Stimulated activated CD8-positive, alpha-beta memory T cell treated with anti-CD3 and anti-CD28 coated beads, Interleukin-2, amount 100 ng/mL, for 1 hour (primary cell): ENCODE measurements around the gene ABCG1.

Experiments used
- DNase-seq, 2 donors: peaks; one replicate each; pipeline ENCODE4 v3.0.0-alpha.2; 2020; ENCODE audit warnings: low read depth in 2 of 2

ABCG1 gene

DNA sequence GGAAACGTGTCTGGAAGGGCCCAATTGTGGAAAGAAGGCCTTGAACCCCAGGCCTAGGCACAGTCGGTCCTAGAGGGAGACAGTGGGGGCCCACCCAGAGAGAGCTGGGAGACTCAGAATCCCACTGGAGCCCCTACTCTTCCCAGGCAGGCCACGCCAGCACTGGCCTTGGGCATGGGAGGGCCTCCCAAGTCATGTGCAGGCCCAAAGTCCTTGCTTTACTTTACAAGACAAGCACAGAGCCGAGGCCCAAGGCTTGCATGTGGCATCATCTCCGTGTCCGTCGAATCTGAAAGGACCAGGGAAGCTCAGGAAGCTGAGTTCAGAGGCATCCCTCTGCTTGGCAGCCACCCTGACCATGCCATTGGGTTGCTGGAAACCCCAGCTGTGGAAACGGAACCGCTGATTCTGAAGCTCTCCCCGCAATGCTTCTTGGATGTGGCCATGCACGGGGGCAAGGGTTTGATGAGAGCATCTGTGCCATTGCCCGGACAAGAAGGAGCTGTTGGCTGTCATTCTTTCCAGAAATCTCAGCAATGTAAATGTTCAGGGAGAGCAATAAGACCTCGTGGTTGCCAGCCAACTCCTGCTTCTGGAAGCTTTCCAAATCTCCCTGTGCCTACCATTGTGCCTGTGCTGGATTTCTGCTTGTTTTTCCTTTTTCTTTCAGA lies 32.8 kb downstream of the ABCG1 start:
- DNase-seq = no peak

DNA sequence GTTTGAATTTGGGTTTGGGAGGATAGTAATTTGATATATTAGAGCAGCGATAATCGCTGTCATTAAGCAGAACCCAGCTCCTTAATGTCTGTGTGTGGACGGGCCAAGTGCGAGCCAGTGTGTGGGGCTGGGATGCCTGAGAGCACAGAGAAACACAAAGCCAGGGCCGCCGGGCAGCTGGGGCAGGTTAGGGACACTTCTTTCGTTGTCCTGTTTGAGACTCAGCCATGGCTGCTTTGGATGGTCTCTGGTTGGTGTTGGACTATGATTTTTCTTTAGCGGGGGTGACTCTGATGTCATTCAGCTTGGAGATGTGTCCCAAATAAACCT lies 33.4 kb downstream of the ABCG1 start:
- no peak for DNase-seq

DNA sequence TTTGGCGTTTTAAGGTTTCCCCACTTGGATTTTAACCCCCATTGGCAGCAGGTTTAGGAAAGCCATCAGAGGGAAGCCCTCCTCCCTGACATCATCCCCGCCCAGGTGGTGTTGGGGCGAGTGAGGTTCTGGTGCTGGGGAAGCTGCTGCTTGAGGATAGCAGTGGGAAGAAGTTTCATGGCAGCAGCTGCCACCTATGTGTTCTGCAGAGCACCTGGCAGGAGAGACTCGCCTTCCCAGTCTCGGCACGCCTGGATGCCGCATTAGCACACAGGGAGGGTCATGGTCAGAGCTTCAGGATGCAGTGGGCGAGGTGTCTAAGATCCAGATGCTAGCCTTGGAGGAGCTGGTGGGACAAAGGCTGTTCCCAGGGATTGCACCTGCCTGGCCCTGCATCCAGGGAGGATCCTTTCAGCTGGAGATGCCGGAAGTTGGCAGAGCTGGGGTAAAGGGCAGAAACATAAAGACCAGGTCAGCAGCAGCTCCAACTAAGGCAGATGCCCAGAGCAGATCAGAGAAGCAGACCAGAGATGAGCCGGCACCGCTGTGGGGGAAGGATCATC lies 33.9 kb downstream of the ABCG1 start:
- DNase-seq = no peak

DNA sequence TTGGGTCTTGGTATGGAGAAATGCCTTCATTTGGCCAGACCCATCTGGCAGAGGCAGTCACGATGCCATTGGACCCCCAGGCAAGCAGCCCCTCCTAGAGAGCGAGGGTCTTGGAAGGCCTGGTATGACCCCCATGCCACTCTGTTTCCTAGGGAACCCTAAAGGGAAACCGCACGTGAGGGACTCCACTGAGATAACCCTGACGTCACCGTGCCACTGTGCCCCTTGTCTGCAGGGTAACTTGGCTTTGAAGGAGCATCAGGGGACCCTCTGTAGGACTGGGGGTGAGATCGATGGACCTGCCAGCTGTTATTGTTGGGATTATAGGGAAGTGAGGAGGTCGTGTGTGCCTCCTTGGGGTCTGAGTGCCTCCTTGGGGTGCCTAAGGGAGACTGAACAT lies 34.5 kb downstream of the ABCG1 start:
- no peak for DNase-seq

DNA sequence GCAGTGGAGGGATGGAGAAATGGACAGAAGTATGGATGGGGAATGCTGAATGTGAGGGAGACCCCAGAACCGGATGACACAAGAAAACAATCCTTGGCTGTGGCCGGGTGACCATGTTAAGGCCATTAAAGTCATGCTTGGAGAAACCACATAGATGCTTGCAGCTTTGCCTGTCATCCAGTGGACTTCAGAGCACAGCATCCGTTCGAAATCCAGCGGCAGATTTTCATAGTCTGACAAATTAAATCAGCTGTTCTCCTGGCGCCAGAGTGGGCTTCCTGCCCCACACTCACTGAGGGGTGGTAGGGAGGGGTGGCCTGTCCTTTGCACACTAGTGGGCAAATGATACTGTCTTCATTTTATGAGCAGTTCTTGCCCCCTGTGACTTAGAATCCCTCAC lies 35.1 kb downstream of the ABCG1 start:
- DNase-seq = no peak

DNA sequence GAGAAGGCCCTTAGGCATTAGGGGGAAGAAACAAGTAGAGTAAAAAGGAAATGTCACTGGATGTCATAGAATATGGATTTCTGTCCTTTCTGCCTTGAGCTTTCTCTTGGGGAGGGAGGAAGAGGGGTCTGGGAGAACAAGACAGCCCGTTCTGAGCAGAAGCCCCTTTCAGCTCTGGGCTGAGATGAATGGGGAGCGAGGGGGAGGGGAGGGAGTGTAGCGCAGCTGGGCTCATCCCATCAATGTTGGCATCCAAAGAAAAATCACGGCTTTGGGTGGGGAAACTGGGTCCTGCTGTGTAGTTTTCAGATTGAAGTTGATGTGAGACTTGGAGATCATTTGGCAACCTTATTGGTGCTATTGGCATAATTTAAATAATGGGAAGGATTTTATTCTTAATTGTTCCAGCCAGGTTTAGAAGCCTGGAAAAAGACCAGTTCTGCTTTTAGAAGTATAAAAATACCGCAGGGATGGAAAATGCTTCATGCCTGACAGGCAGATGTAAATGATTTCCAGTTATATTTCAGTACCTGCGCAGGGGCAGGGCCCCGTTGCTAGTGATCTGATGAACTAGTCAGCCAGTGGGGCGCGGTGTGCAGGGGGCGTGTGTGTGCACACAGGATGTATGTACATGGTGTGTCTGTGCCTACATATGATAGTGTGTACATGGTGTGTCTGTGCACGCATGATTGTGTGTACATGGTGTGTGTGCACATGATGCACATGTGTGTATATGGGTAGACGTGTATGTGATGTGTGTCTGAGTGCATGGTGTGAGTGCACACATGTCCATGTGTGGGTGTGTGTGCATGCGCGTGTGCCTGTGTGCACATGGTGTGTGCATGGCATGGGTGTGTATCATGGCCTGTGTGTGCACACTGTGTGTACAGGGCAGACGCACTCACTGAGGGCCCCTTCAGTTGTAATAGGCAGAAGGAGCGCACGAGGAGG lies 36.0 kb downstream of the ABCG1 start:
- no peak for DNase-seq

DNA sequence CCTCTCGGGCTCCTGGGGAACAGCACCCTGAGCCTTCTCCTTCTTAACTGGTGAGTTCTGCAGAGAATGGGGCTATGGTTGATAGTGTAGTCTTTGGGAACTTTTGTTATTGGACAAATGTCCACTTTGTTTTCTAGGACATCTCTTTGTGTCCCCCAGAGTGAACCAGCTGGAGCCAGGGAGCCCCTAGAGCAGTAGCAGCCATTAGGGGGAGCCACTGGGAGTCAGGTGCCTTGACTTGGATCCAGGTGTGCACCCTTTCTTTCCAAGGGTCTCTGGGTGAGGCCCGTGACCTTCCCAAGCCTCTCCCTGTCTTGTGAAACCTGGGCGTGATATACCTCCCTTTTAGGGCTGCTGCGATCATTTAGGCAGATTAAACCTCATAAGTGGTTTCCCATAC lies 36.9 kb downstream of the ABCG1 start:
- DNase-seq = no peak

DNA sequence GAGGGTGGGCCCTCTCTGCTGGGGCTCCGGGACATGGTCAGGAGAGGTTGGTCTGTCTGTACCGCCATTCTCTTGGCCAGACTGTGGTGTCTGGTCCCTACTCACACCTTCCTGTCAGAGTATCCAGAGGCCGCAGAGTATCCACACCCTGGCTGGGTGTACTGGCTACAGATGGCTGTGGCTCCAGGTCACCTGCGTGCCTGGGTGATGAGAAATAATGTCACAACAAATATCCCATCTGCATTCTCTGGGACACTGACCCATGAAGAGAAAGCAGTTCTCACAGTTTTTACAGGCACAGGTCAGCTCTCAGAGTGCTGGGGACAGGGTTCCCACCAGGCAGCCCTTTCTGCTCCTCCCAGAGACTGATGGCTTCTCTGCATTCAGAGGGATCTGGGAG lies 37.4 kb downstream of the ABCG1 start:
- DNase-seq = no peak

DNA sequence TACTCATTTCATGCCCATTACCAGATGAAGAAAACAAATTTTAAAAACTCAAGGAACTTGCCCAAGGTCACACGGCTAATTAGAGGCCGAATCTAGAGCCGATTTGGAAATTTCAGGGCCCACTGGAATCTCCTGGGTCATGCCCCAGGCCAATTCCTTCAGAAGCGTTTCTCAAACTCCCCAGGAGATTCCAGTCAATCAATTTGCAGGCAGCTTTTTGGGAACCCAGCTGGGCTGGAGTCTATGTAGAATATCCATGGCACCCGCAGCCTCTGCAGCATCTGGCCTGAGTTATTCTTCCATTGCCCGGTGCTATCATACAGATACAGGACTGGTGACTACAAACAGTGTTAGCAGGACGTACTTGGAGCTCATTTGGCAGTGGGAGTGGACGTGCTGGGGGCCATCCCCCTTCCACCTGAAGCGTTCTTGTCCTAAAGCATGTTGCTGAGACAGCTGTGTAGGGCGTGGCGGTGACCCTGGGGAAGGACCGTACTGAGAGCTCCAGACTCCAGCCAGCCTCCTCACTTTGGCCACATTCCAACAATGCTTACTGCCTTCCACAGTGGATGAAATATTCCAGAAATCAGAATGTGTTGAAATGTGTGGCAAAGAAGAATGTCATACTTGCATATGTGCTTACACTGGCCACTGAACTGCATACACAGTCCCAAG lies 38.3 kb downstream of the ABCG1 start:
- DNase-seq = no peak

DNA sequence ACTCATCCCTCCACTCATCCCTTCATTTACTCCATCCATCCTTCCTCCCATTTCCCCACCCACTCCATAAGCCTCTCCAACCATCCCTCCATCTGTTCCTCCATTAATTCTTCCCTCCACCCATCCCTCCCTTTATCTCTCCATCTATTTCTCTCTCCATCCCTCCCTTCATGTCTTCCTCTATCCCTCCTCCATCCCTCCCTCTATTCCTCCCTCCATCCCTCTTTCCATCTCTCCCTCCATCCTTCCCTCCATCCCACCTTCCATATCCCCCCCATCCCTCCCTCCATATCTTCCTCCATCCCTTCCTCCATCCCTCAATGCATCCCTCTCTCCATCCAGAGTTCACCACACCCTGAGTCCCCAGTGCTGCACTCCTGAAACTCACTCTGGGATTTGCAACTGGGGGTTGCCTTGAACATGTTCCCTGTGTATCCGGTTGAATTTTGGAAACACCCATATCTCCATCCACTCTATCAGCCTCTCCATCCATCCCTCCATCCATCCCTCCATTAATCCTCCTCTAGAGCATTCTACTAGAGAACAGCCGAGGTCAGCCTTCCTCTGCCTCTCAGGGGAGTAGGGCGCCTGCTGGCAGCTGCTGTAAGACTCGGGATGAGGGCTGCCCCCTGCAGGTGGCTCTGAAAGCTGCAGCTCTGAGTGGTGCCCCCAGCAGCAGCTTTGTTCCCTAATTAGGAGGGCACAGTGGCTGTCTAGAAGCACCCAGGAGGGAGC lies 39.4 kb downstream of the ABCG1 start:
- DNase-seq = peak; percentile 62 to 69

DNA sequence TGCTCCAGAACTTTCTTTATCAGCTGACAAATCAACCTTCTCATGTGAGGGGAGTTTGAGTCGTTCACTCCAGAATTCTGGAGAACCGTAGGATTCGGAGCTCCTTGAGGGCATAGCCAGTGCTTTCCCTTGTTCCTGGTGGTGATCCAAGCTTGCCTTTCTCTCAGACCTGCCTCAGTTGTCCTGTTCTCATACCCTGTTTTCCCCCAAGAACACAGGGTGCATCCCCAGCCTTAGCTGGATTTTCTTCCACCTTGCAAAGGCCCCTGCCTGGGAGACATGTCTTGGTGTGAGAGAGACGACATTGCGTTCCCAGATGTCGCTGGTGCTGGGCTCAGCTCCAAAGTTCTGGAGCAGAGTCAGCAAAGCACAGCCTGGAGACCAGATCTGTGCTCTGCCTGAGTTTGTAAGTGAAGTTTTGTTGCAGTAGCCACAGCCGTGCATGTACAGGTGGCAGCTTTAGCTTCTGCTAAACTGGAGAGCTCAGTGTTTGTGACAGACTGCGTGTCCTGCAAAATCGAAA lies 40.0 kb downstream of the ABCG1 start:
- DNase-seq = no peak

DNA sequence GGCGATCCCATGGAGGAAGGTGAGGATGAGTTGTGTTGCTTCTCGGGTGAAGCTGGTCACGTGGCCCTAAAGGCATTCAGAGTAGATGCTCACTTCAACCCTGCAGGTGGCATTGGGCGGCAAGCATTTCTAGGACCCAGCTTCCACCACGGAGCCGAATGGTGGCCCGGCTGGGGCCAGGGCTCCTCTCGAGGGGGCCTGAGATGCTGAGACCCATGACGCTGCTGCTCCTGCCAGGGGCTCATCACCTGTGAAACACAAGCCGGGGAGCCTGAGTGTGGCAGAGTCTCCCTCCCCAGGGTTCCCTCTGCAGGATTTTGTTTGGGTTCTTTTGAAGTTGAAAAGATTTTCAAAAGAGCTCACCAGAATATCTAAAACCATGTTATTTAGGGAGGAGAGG lies 41.2 kb downstream of the ABCG1 start:
- no peak for DNase-seq

DNA sequence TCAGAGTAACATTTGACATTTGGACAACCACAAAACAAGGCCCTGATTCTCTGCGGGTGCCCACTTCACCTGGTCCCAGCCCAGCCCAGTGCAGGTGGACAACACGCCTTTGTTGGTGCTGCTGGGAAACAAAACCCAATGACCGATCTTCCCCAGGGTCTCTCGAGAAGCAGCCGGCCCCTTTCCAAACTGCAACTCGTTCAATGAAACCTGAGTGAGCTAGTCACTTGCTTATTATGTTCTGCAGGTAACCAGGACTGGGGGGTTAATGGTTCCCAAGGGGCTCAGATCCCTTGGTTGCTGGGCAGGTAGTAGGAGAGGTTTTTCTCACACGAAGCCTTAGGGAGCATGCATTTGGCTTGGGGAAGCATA lies 42.9 kb downstream of the ABCG1 start:
- no peak for DNase-seq

DNA sequence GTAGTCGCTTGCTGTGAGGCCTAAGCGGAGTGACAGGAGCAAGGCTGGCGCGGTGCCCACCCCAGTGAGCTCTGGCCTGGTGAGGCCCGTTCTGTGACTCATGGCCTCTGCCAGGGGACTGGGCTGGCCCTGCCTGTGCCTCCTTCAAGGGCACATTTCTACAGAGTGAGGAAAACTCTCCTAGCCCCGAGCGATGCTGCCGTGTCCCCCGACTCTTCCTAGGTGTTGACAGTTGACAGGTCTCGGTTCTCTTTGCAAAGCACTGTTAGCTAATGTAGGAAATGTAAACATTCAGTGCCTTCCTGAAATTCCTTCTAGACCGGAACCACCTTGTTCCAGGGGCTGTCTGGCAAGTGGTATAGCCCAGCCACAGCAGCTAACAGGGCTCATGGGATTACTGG lies 43.9 kb downstream of the ABCG1 start:
- no peak for DNase-seq

DNA sequence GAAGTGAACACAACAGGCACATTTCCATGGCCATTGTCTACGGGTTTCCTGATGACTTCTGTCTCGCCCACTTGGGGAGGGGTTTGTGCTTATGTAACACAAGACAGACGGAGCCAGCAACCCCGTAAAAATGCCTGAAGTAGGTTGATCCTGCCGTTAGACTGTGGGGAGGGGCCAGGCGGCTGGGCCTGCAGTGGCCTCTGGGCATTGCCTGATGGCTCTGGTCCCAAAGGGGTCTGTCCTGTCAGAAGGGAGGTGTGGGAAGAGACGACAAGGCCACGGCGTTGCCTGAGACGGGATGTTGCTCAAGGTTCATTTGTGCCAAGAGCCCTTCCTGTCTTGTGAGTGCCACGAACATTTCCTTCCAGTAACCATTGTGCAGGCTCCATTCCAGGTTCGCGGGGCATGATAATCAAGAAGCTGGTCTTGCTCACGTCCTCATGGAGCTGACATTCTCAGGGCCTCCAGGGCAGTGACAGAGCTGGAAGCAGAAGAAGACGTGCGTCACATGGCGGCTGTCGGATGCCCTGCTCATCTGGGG lies 44.7 kb downstream of the ABCG1 start:
- DNase-seq = no peak

DNA sequence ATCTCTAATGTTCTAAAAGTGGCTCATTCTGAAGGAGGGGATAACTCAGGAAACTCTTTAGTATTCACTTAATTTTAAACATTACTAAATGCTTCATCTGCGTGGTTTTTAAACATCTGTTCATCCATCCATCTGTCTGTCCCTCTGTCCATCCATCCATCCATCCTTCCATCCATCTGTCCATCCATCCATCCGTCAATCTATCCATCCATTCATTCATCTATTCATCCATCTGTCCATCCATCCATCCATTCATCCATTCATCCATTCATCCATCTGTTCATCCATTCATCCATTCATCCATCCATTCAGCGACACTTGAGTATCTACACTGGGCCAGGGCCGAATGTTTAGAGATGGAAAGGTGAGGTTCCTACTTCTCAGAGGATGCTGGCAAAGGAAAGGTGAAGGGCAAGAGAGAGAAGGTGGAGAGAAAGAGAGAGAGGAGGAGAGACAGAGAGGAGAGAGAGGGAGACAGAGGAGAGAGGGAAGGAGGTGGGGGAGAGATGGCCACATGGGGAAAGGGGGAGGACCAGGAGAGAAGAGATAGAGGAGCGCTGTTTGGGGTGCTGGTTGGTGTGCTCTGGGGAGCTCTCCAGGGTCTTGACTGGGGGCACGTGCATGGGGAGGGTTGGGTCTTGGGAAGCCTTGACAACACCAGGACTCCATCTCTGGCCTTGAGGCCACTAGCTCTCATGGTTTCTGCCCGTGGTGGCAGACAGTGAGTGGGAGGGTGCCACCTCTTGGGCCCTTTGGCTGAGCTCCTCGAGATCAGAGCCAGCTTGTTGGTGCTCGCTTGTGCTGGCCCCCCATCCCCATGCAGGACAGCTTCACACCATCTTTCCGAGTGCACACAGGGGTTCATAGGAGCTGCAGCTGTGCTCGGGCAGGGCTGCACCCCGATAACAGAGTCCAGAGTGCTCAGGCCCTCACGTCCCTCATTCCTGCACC lies 45.6 kb downstream of the ABCG1 start:
- DNase-seq = no peak

DNA sequence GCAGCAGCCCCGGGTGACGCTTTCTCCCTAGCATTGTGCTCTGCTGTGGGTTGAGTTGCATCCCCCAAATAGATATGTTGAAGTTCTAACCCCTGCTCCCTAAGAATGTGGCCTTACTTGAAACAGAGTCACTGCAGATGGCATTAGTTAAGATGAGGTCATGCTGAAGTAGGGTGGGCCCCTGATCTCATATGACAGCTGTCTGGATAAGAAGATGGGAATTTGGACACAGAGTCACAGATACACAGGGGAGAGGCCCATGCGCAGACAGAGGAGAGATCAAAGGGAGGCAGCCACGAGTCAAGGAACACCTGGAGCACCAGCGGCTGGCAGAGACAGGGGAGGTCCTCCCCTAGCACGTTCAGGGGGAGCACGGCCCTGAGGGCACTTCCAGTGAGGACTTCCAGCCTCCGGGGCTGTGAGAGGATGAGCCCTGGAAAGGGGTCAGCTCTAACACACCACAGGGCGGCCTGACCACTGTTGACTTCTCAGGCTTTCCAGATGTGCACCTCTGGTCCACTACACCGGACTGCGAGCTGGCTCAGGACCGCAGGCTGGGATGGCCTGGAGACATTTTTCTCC lies 46.4 kb downstream of the ABCG1 start:
- DNase-seq = no peak

DNA sequence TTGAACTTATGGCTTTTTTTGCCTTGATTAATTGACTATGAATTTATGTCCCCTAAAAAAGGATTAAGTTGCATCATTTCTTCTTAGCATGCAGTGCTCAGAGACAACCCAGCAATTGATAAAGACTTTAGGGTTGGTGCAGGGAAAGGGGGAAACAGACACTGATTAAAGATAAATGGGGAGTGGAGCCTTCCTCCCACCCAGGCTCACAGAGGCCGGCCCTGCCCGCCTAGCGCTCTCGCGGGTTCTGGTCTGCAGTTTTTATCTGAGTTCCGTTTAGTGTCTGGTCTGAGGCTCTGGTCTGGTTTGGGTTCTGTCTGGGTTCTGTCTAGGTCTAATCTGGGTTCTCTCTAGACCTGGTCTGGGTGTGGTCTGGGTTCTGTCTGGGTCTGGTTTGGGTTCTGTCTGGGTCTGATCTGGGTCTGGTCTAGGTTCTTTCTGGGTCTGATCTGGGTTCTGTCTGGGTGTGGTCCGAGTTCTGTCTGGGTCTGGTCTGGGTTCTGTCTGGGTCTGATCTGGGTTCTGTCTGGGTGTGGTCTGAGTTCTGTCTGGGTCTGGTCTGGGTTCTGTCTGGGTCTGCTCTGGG lies 48.1 kb downstream of the ABCG1 start:
- DNase-seq = no peak

DNA sequence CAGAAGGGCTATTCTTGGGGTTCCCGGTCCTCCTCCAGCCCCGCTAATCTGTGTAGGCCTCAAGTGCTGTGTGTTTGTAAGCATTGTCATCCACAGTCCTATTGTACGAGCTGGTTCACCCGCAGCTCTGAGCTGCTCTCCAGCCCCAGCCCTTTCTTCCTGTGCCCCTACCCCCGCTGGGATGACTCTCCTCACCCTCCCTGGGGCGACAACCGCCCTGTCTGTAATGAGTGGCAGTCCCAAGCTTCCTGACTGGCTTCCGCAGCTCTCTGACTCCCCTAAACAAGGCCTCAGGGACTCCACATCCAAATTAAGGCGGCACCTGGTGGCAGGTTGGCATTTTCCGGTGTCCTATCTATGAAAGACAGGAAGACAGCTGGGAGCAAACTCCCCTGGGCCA lies 50.4 kb downstream of the ABCG1 start:
- no peak for DNase-seq
